Astrocyte of the spinal cord (primary cell): ENCODE results near the gene PDE9A.

Experiments
- DNase-seq: peaks from one replicate; pipeline ENCODE4 v3.0.0; 2011; ENCODE audit warnings: low read depth, low spot score
- H3K4me3 ChIP-seq: 2 replicates; pipeline ENCODE4 v1.5.1; 2011; ENCODE audit warnings: low read depth, mild to moderate bottlenecking, low read length, moderate library complexity
- in situ Hi-C: cut with HindIII; loops from 2 replicates; pipeline ENCODE4 v1.10.0; 2017; ENCODE audit warnings: low sequenced_read_pairs
- TF ChIP-seq, protein P1 (sequence below): IDR thresholded peaks from 2 replicates; pipeline ENCODE4 v1.5.1; 2012; ENCODE audit warnings: low read depth, mild to moderate bottlenecking, low read length, inconsistent platforms

The PDE9A gene

GRCh38 chr21:42654913-42655795 is 1.7 kb downstream of the PDE9A start:
- TF ChIP-seq, protein P1, sequence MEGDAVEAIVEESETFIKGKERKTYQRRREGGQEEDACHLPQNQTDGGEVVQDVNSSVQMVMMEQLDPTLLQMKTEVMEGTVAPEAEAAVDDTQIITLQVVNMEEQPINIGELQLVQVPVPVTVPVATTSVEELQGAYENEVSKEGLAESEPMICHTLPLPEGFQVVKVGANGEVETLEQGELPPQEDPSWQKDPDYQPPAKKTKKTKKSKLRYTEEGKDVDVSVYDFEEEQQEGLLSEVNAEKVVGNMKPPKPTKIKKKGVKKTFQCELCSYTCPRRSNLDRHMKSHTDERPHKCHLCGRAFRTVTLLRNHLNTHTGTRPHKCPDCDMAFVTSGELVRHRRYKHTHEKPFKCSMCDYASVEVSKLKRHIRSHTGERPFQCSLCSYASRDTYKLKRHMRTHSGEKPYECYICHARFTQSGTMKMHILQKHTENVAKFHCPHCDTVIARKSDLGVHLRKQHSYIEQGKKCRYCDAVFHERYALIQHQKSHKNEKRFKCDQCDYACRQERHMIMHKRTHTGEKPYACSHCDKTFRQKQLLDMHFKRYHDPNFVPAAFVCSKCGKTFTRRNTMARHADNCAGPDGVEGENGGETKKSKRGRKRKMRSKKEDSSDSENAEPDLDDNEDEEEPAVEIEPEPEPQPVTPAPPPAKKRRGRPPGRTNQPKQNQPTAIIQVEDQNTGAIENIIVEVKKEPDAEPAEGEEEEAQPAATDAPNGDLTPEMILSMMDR = no peak
- H3K4me3 ChIP-seq = no peak overlapping the region
- in situ Hi-C loops = no loop called here

GRCh38 chr21:42655796-42656770 is 2.7 kb downstream of the PDE9A start:
- TF ChIP-seq, protein P1 = no peak
- no peak overlapping the region for H3K4me3 ChIP-seq
- no peak for DNase-seq
- in situ Hi-C loops = no loop called here

More at GRCh38 chr21:42654913-42655795, 1.7 kb downstream of the PDE9A start:
- no peak for DNase-seq

DNA sequence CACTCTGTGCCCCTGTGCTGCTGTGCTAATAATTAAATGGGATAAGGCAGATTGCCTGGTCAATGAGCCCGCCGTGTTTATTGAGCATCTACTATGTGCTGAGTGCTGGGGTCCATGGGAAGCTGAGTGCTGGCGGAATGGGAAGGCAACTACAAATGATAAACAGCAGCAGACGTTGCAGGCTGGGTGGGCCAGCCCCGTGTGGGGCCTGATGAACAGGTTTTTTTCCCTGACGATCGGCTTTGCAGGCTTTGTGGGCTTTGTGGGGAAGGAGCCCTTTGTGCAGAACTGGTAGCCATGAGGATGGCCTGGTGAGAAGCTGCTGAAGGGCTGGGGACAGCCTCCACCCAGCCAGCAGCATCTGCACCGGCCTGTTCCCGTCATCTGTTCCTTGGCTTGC is 3.5 kb downstream of the PDE9A start:
- TF ChIP-seq, protein P1 = no peak
- in situ Hi-C loops = no loop called here
- H3K4me3 ChIP-seq = no peak overlapping the region
- no peak for DNase-seq

GRCh38 chr21:42657676-42658319 is 4.4 kb downstream of the PDE9A start:
- DNase-seq = no peak
- in situ Hi-C loops = no loop called here
- TF ChIP-seq, protein P1 = no peak
- no peak overlapping the region for H3K4me3 ChIP-seq

- H3K4me3 ChIP-seq = no peak overlapping the region
- DNase-seq = no peak
- TF ChIP-seq, protein P1 = no peak
- in situ Hi-C loops = no loop called here
Measured at GRCh38 chr21:42658320-42659105, 5.1 kb downstream of the PDE9A start.
